Activated naive CD4-positive, alpha-beta T cell treated with anti-CD3 and anti-CD28 coated beads, Interleukin-2, amount 10 ng/mL, durations not matched to agents 7 days and 5 days (primary cell): Measurements from ENCODE around the gene LINC00237.

Source experiments
- CTCF ChIA-PET: fragments of 350-600 bp; sonication (Branson Sonifier 250); formaldehyde crosslinking; loops from one replicate; lab custom pipeline; 2021; ENCODE audit warnings: antibody characterized with exemption; lab: Charles Lee
- DNase-seq: peaks from one replicate; pipeline ENCODE4 v3.0.0-alpha.2; 2020
- H3K27ac Mint-ChIP-seq: one replicate; pipeline ENCODE4 v1.8.0; 2021; ENCODE audit warnings: mild to moderate bottlenecking, moderate library complexity, mixed read lengths
- H3K27me3 Mint-ChIP-seq: one replicate; pipeline ENCODE4 v1.8.0; 2021; ENCODE audit warnings: mild to moderate bottlenecking, mixed read lengths
- H3K36me3 Mint-ChIP-seq: one replicate; pipeline ENCODE4 v1.8.0; 2021; ENCODE audit warnings: mixed read lengths
- H3K4me1 Mint-ChIP-seq: one replicate; pipeline ENCODE4 v1.8.0; 2021; ENCODE audit warnings: mixed read lengths
- H3K4me3 Mint-ChIP-seq: one replicate; pipeline ENCODE4 v1.8.0; 2021; ENCODE audit warnings: mild to moderate bottlenecking, moderate library complexity, mixed read lengths
- H3K9me3 Mint-ChIP-seq: one replicate; pipeline ENCODE4 v1.8.0; 2021; ENCODE audit warnings: mixed read lengths

Gene LINC00237

GRCh38 chr20:21099751-21100577, 6.2 kb downstream of the LINC00237 start:
- peak; percentile 70 for DNase-seq
- Mint-ChIP-seq H3K27me3 (peaks cover 89% of the 10 kb centered on the region), H3K36me3 (peaks cover 11% of the 10 kb centered on the region), H3K27ac (peak overlapping the region; percentile 76), H3K9me3 (no peaks in the 10 kb centered on the region), H3K4me1 (peaks cover 51% of the 10 kb centered on the region), H3K4me3 (peak overlapping the region; percentile 70)
- CTCF ChIA-PET, result no interaction called here

GRCh38 chr20:21096321-21097043, 9.7 kb downstream of the LINC00237 start:
- H3K27ac Mint-ChIP-seq, result no peak overlapping the region
- CTCF ChIA-PET, result no interaction called here
- no peak for DNase-seq
- no peaks in the 10 kb centered on the region for H3K9me3 Mint-ChIP-seq
- no peak overlapping the region for H3K4me3 Mint-ChIP-seq
- peaks cover 28% of the 10 kb centered on the region for H3K4me1 Mint-ChIP-seq
- peaks cover 6% of the 10 kb centered on the region for H3K36me3 Mint-ChIP-seq
- H3K27me3 Mint-ChIP-seq, result peaks cover 85% of the 10 kb centered on the region

GRCh38 chr20:21092806-21093205, 13.4 kb downstream of the LINC00237 start:
- Mint-ChIP-seq H3K27me3 (peaks cover 69% of the 10 kb centered on the region), H3K4me3 (no peak overlapping the region)
- CTCF ChIA-PET, result no interaction called here

GRCh38 chr20:21090721-21091120, 15.4 kb downstream of the LINC00237 start:
- H3K27me3 Mint-ChIP-seq, result peaks cover 50% of the 10 kb centered on the region
- no peaks in the 10 kb centered on the region for H3K4me1 Mint-ChIP-seq
- H3K9me3 Mint-ChIP-seq, result no peaks in the 10 kb centered on the region
- H3K27ac Mint-ChIP-seq, result no peak overlapping the region
- CTCF ChIA-PET, result no interaction called here
- H3K36me3 Mint-ChIP-seq, result no peaks in the 10 kb centered on the region
- H3K4me3 Mint-ChIP-seq, result no peak overlapping the region
- DNase-seq, result no peak

More at GRCh38 chr20:21092806-21093205, 13.4 kb downstream of the LINC00237 start:
- Mint-ChIP-seq H3K9me3 (no peaks in the 10 kb centered on the region), H3K36me3 (no peaks in the 10 kb centered on the region), H3K4me1 (peaks cover 2% of the 10 kb centered on the region), H3K27ac (no peak overlapping the region)
- no peak for DNase-seq

- no peaks in the 10 kb centered on the region for H3K4me1 Mint-ChIP-seq
- no peak overlapping the region for H3K4me3 Mint-ChIP-seq
- peaks cover 47% of the 10 kb centered on the region for H3K27me3 Mint-ChIP-seq
- H3K27ac Mint-ChIP-seq, result no peak overlapping the region
- CTCF ChIA-PET, result no interaction called here
- H3K9me3 Mint-ChIP-seq, result no peaks in the 10 kb centered on the region
- H3K36me3 Mint-ChIP-seq, result no peaks in the 10 kb centered on the region
- DNase-seq, result no peak
These were observed 16.0 kb downstream of the LINC00237 start for GRCh38 chr20:21090111-21090618.

- Mint-ChIP-seq H3K27me3 (peaks cover 46% of the 10 kb centered on the region), H3K4me3 (no peak overlapping the region), H3K36me3 (no peaks in the 10 kb centered on the region), H3K27ac (no peak overlapping the region), H3K4me1 (no peaks in the 10 kb centered on the region), H3K9me3 (no peaks in the 10 kb centered on the region)
- DNase-seq, result no peak
- CTCF ChIA-PET, result no interaction called here
These were observed 16.8 kb downstream of the LINC00237 start for GRCh38 chr20:21089391-21089790.

GRCh38 chr20:21087862-21088540, 18.2 kb downstream of the LINC00237 start:
- H3K27ac Mint-ChIP-seq, result no peak overlapping the region
- no peak for DNase-seq
- no peaks in the 10 kb centered on the region for H3K9me3 Mint-ChIP-seq
- no peaks in the 10 kb centered on the region for H3K36me3 Mint-ChIP-seq
- H3K4me3 Mint-ChIP-seq, result no peak overlapping the region
- CTCF ChIA-PET, result no interaction called here
- no peaks in the 10 kb centered on the region for H3K4me1 Mint-ChIP-seq
- peaks cover 37% of the 10 kb centered on the region for H3K27me3 Mint-ChIP-seq

- no peaks in the 10 kb centered on the region for H3K4me1 Mint-ChIP-seq
- no peaks in the 10 kb centered on the region for H3K9me3 Mint-ChIP-seq
- no peak overlapping the region for H3K4me3 Mint-ChIP-seq
- no peak for DNase-seq
- no peak overlapping the region for H3K27ac Mint-ChIP-seq
- no peaks in the 10 kb centered on the region for H3K36me3 Mint-ChIP-seq
- CTCF ChIA-PET, result no interaction called here
- peaks cover 20% of the 10 kb centered on the region for H3K27me3 Mint-ChIP-seq
These were observed 22.3 kb downstream of the LINC00237 start for GRCh38 chr20:21083825-21084325.

GRCh38 chr20:21082584-21082983, 23.6 kb downstream of the LINC00237 start:
- Mint-ChIP-seq H3K36me3 (no peaks in the 10 kb centered on the region), H3K27me3 (peaks cover 23% of the 10 kb centered on the region), H3K27ac (no peak overlapping the region), H3K4me3 (no peak overlapping the region), H3K4me1 (no peaks in the 10 kb centered on the region), H3K9me3 (no peaks in the 10 kb centered on the region)
- CTCF ChIA-PET, result no interaction called here
- no peak for DNase-seq

GRCh38 chr20:21077809-21078345, 28.3 kb downstream of the LINC00237 start:
- H3K36me3 Mint-ChIP-seq, result no peaks in the 10 kb centered on the region
- no peaks in the 10 kb centered on the region for H3K9me3 Mint-ChIP-seq
- H3K27ac Mint-ChIP-seq, result no peak overlapping the region
- H3K4me1 Mint-ChIP-seq, result no peaks in the 10 kb centered on the region
- CTCF ChIA-PET, result no interaction called here
- no peak for DNase-seq
- no peak overlapping the region for H3K4me3 Mint-ChIP-seq
- peaks cover 12% of the 10 kb centered on the region for H3K27me3 Mint-ChIP-seq

GRCh38 chr20:21076073-21076472, 30.1 kb downstream of the LINC00237 start:
- Mint-ChIP-seq H3K9me3 (no peaks in the 10 kb centered on the region), H3K36me3 (no peaks in the 10 kb centered on the region), H3K4me3 (no peak overlapping the region), H3K27ac (no peak overlapping the region), H3K4me1 (no peaks in the 10 kb centered on the region), H3K27me3 (peaks cover 8% of the 10 kb centered on the region)
- CTCF ChIA-PET, result no interaction called here
- no peak for DNase-seq

GRCh38 chr20:21075471-21075870, 30.7 kb downstream of the LINC00237 start:
- CTCF ChIA-PET, result no interaction called here
- Mint-ChIP-seq H3K4me3 (no peak overlapping the region), H3K36me3 (no peaks in the 10 kb centered on the region), H3K9me3 (no peaks in the 10 kb centered on the region), H3K4me1 (no peaks in the 10 kb centered on the region), H3K27me3 (peaks cover 8% of the 10 kb centered on the region), H3K27ac (no peak overlapping the region)
- no peak for DNase-seq

GRCh38 chr20:21074605-21075336, 31.4 kb downstream of the LINC00237 start:
- H3K27me3 Mint-ChIP-seq, result peaks cover 8% of the 10 kb centered on the region
- no peaks in the 10 kb centered on the region for H3K4me1 Mint-ChIP-seq
- H3K27ac Mint-ChIP-seq, result no peak overlapping the region
- H3K4me3 Mint-ChIP-seq, result no peak overlapping the region
- H3K9me3 Mint-ChIP-seq, result no peaks in the 10 kb centered on the region
- H3K36me3 Mint-ChIP-seq, result no peaks in the 10 kb centered on the region
- no peak for DNase-seq
- CTCF ChIA-PET, result no interaction called here
